ENCODE data around the gene OR10X1.

DNA sequence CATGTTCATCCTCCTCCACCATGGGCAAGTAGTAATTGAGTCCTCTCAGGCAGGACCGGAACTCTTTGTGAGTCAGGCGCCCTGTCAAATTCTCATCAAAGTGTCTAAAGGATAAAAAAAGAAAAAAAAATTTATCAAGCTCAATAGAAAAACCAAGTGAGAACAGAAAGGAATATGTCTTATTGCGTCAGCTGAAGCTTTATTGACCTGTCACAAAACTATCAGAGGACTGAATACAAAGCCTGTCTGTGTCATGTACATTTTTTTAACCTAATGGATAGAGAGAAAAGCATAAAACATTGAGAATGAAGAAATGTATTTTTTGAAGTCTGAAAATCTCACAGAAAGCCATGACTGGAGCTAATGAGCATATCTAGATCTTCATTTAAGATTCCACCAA is 34.1 kb upstream of the OR10X1 start:
- no peak for TF ChIP-seq EZH2 (IDR thresholded peaks at IDR 0.05; ENCODE audit: borderline replicate concordance)
- TF ChIP-seq, protein P1, sequence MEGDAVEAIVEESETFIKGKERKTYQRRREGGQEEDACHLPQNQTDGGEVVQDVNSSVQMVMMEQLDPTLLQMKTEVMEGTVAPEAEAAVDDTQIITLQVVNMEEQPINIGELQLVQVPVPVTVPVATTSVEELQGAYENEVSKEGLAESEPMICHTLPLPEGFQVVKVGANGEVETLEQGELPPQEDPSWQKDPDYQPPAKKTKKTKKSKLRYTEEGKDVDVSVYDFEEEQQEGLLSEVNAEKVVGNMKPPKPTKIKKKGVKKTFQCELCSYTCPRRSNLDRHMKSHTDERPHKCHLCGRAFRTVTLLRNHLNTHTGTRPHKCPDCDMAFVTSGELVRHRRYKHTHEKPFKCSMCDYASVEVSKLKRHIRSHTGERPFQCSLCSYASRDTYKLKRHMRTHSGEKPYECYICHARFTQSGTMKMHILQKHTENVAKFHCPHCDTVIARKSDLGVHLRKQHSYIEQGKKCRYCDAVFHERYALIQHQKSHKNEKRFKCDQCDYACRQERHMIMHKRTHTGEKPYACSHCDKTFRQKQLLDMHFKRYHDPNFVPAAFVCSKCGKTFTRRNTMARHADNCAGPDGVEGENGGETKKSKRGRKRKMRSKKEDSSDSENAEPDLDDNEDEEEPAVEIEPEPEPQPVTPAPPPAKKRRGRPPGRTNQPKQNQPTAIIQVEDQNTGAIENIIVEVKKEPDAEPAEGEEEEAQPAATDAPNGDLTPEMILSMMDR (IDR thresholded peaks at IDR 0.05; ENCODE audit: poor library complexity) = no peak
- TF ChIP-seq EZH2phosphoT487 (IDR thresholded peaks at IDR 0.05; ENCODE audit: low read depth, severe bottlenecking, unreplicated experiment) = no peak
